Body of pancreas (tissue), 4 donors: ENCODE data around the gene BCL2. TPM values are rescaled to one million over a fixed set of nuclear protein-coding genes. Genes with fewer than 3 reads are reported as not detected.

Experiments
- ATAC-seq: fragments of 150-250 bp; one replicate; pipeline ENCODE4 v1.9.1; 2016
- DNase-seq, 4 donors: peaks; one replicate each; pipeline ENCODE4 v3.0.0-alpha.2; 2019
- H3K27ac ChIP-seq, 4 donors: fragments of 200-600 bp; sonication (generic); 1 replicate in 3 of 4; 2 replicates in 1 of 4; pipeline versions ENCODE4 v1.5.1 to v1.6.1; 2016 to 2019; ENCODE audit warnings: mild to moderate bottlenecking in 1 of 4, mixed read lengths in 1 of 4, moderate library complexity in 1 of 4
- H3K27me3 ChIP-seq, 2 donors: fragments of 200-600 bp; sonication (generic); one replicate each; pipeline ENCODE4 v1.6.0; 2016; ENCODE audit warnings: mild to moderate bottlenecking in 1 of 2
- H3K36me3 ChIP-seq, 2 donors: fragments of 200-600 bp; sonication (generic); replicated peaks in 1 of 2; 2 replicates each; pipeline ENCODE4 v1.5.1; 2016; ENCODE audit warnings: low read depth in 2 of 2; ENCODE audit not compliant: insufficient read depth in 1 of 2
- H3K4me1 ChIP-seq: fragments of 200-600 bp; sonication (generic); one replicate; pipeline ENCODE4 v1.6.0; 2016
- H3K4me3 ChIP-seq, 2 donors: fragments of 200-600 bp; sonication (generic); 1 replicate in 1 of 2; 2 replicates in 1 of 2; pipeline ENCODE4 v1.5.1; 2016 to 2019
- H3K9me3 ChIP-seq, 3 donors: fragments of 200-600 bp; sonication (generic); 1 replicate in 2 of 3; 2 replicates in 1 of 3; pipeline ENCODE4 v1.5.1; 2016
- POLR2A ChIP-seq, 3 donors: fragments of 450-650 bp; IDR thresholded peaks; one replicate each; pipeline ENCODE4 v1.6.1; 2016; ENCODE audit warnings: antibody characterized with exemption in 3 of 3, mild to moderate bottlenecking in 2 of 3
- WGBS, 2 donors: methylation state at CpG; one replicate each; pipeline ENCODE4 v1.1.5; 2017; 5-methylcytosine and 5-hydroxymethylcytosine counted together
- intact Hi-C: fragments of 100-400 bp; cut with DNase I; formaldehyde crosslinking; loops from one replicate; pipeline ENCODE4 v1.15.1; 2023
- total RNA-seq, 2 donors: library from RNA; depleted of rRNA; stranded (reverse); fragments of >200 nt; gene quantifications; one replicate each; pipeline ENCODE4 v1.1.0, GENCODE V29; 2016
- TF ChIP-seq, protein P1 (sequence below), 7 experiments: fragments of 450-650 bp in 4 of 7; fragments of 200-600 bp in 3 of 7; sonication (generic) in 3 of 7; IDR thresholded peaks; one replicate each; pipeline ENCODE4 v1.5.1; 2016 to 2019; ENCODE audit warnings: antibody characterized with exemption in 7 of 7

BCL2 gene
- total RNA-seq, 2 donors from 2014 or later = 10.1 to 18.5 TPM

DNA sequence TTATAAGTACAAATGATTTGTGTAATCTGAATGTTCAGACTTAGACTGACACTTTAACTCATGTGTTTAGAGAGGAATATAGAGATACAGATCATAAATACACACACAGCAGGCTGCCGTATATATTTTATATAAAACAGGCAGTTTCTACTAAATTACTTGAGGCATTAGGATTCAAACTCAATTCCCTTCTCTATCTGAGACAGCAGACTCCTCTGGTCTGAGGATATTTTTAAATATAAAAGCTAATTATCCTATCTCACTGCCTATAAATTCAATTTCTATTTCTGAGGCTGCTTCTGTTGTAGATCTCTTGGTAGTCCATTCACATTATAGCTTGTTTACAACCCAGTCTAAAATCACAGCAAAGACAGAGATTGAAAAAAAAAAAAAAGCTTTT is 46.9 kb downstream of the BCL2 start:
- H3K27me3 ChIP-seq = no peaks in the 10 kb centered on the region
- no peak for DNase-seq
- H3K4me3 ChIP-seq = no peak overlapping the region
- no peak for ATAC-seq
- H3K27ac ChIP-seq = no peak overlapping the region
- 61 to 68% methylated on average over 1 of the region's 1 CpG for WGBS, 2 donors
- TF ChIP-seq, protein P1, sequence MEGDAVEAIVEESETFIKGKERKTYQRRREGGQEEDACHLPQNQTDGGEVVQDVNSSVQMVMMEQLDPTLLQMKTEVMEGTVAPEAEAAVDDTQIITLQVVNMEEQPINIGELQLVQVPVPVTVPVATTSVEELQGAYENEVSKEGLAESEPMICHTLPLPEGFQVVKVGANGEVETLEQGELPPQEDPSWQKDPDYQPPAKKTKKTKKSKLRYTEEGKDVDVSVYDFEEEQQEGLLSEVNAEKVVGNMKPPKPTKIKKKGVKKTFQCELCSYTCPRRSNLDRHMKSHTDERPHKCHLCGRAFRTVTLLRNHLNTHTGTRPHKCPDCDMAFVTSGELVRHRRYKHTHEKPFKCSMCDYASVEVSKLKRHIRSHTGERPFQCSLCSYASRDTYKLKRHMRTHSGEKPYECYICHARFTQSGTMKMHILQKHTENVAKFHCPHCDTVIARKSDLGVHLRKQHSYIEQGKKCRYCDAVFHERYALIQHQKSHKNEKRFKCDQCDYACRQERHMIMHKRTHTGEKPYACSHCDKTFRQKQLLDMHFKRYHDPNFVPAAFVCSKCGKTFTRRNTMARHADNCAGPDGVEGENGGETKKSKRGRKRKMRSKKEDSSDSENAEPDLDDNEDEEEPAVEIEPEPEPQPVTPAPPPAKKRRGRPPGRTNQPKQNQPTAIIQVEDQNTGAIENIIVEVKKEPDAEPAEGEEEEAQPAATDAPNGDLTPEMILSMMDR (IDR thresholded peaks at IDR 0.05) = no peak
- TF ChIP-seq POLR2A (IDR thresholded peaks at IDR 0.05) = no peak
- no peaks in the 10 kb centered on the region for H3K9me3 ChIP-seq
- H3K36me3 ChIP-seq = no peaks in the 10 kb centered on the region
- intact Hi-C loops = no loop called here
- peaks cover 4% of the 10 kb centered on the region for H3K4me1 ChIP-seq

DNA sequence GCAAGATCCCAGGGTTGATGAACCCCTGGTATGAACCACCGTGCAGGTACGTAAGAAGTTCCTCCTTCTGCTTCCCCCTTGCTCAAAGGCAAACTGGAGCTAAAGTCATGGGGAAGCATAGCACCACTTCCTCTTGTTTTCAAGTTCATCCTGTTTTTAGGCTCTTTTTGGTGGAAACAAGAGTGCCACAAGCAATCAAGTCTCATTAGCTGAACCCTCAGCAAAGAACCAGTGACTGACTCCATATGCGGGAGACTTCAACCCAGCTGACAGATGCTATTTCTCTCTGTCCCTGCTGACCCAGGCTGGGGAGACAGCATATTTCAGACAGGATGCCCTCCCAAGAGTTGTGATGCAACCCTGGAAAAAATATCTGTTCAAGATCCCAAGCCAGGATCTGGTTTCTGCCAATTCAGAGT is 47.7 kb downstream of the BCL2 start:
- ATAC-seq (no peak), DNase-seq (peak in 1 of 4 donors; percentile 10)
- WGBS, 2 donors = 75 to 94% methylated on average over 3 of the region's 3 CpGs
- Histone ChIP-seq H3K36me3 (no peaks in the 10 kb centered on the region), H3K27me3 (no peaks in the 10 kb centered on the region), H3K9me3 (no peaks in the 10 kb centered on the region), H3K4me1 (peaks cover 4% of the 10 kb centered on the region), H3K27ac (no peak overlapping the region), H3K4me3 (no peak overlapping the region)
- TF ChIP-seq, protein P1 (IDR thresholded peaks at IDR 0.05) = no peak
- no peak for TF ChIP-seq POLR2A (IDR thresholded peaks at IDR 0.05)
- intact Hi-C loops = no loop called here

DNA sequence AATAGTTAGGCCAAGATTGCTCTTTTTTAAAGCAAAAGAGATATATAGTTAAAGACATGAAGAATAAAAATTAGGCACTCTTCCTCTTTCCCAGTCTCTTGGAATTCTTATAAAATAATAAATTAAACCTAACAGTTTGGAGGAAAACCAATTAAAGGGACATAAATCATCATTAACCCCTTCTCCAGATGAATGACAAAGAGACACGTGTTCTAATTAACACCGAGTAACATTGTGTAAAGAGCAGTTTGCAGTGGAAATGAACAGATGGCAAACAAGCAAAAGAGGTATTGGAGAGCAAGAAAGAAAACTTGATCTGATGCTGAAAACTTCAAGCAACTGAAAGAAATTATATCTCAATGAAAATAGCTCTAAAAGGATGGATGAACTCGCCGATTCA is 48.4 kb downstream of the BCL2 start:
- intact Hi-C loops = no loop called here
- no peak for DNase-seq
- Histone ChIP-seq H3K4me3 (no peak overlapping the region), H3K36me3 (no peaks in the 10 kb centered on the region), H3K27ac (no peak overlapping the region), H3K9me3 (no peaks in the 10 kb centered on the region), H3K4me1 (peaks cover 4% of the 10 kb centered on the region), H3K27me3 (no peaks in the 10 kb centered on the region)
- 64 to 69% methylated on average over 4 of the region's 4 CpGs for WGBS, 2 donors
- TF ChIP-seq, protein P1 (IDR thresholded peaks at IDR 0.05) = no peak
- TF ChIP-seq POLR2A (IDR thresholded peaks at IDR 0.05) = no peak
- ATAC-seq = no peak

DNA sequence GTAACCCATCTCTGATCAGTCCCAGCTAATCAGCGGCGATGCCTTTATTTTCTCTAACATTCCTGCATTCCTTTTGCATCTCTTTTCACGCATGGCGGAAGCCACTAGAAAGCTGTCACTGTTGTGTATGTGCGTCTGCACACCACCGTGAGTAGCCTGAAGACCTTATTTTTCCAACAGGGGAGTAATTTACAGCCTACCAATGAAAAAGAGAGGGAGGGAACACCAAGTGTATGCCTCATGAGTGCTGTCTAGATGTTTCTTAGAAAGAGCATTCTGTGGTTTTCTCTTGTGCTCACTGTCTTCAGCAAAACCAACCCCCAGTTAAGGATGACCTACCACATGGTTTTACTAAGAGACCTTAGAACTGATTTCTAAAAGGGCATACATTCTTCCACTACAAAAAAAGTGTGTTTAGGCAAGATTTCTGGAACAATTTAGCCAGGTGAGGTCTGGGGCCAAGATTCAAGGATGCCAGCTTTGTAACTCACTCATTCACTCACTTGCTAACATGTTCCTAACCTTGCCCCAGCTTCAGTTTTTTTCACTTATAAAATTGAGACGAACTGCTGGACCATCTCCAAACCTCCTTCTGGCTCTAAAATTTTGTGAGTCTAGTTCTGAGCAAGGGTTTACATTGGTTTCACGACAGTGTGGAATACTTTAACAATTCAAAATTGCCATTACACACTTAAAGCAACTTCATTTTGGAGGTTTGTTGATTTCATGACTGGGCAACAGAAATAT is 51.4 kb downstream of the BCL2 start:
- Histone ChIP-seq H3K27me3 (no peaks in the 10 kb centered on the region), H3K27ac (no peak overlapping the region), H3K4me3 (no peak overlapping the region), H3K9me3 (no peaks in the 10 kb centered on the region), H3K36me3 (no peaks in the 10 kb centered on the region), H3K4me1 (peaks cover 3% of the 10 kb centered on the region)
- DNase-seq = no peak
- 68 to 78% methylated on average over 8 of the region's 8 CpGs for WGBS, 2 donors
- ATAC-seq = no peak
- intact Hi-C loops = no loop called here
- no peak for TF ChIP-seq POLR2A (IDR thresholded peaks at IDR 0.05)
- TF ChIP-seq, protein P1 (IDR thresholded peaks at IDR 0.05) = no peak
